ENCODE data around the gene RUNDC1.

The RUNDC1 gene

DNA sequence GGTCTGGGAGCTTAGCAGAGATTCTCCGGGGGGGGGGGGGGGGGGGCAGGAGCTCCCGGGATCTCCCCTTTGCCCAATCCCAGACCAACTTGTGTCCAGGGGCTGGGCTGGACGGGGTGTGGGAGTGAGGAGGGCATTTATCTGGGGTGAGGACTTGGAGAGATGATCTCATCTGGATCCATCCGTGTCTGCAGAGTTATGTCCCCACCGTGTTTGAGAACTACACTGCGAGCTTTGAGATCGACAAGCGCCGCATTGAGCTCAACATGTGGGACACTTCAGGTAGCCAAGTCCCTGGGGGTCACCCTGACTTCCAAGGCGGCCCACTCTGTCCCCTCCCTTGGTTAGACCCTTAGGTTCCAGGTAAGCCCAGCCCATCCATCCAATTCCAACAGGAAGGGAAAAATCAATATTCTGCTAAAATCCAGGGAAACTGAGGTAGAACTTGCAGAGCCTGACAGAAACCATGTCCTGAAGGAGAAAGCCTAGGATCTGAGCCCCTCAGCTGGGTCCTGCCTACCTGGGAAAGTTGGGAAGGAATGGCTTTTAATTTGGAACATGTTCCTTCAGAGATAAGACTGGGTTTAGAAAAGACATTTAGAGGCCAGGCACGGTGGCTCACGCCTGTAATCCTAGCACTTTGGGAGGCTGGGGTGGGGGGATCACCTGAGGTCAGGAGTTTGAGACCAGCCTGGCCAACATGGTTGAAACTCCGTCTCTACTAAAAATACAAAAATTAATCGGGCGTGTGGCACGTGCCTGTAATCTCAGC is 45.6 kb downstream of the RUNDC1 start:
- peak overlapping the region; percentile 76 for H3K4me3 ChIP-seq (ENCODE audit: insufficient read length, low read depth)

DNA sequence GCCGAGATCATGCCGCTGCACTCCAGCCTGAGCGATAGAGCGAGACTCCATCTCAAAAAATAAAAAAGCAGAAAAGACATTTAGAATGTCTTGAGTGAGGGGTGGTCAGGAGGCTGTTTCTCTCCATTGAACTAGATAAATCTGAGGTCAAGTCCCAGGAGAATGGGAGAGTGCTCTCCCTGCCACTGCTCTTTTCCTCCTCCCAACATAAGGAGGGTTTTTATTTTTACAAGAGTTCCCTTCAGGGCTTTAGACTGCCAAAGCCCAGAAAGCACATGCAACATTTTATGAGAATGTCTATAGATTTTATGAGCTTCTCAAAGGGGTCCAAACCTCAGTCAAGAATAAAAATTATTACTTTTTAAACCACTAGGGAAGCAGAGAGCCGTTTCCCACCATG is 46.2 kb downstream of the RUNDC1 start:
- no peak for TF ChIP-seq YY1 (IDR thresholded peaks at IDR 0.05; ENCODE audit: insufficient read depth, insufficient read length)
- no peak for TF ChIP-seq ZNF274 (IDR thresholded peaks at IDR 0.05; ENCODE audit: low read depth, low read length)
- TF ChIP-seq SUZ12 (IDR thresholded peaks at IDR 0.05; ENCODE audit: extremely low read depth, insufficient read depth, insufficient read length): no peak
- H3K9me3 ChIP-seq (ENCODE audit: insufficient read depth, low read length): no peaks in the 10 kb centered on the region
- peaks cover 17% of the 10 kb centered on the region for H3K36me3 ChIP-seq (ENCODE audit: insufficient read depth, insufficient read length, low read length)
- peak overlapping the region; percentile 56 for H3K9ac ChIP-seq (ENCODE audit: insufficient read length, low read depth)
- no peaks in the 10 kb centered on the region for H3K27me3 ChIP-seq (ENCODE audit: insufficient read depth, insufficient read length)
- H3K4me3 ChIP-seq (ENCODE audit: insufficient read length, low read depth): no peak overlapping the region
- peaks cover 23% of the 10 kb centered on the region for H3K4me1 ChIP-seq (ENCODE audit: insufficient read depth, insufficient read length)
- no peak for DNase-seq (ENCODE audit: low read depth, low spot score)

More for the DNA sequence above, 45.6 kb downstream of the RUNDC1 start:
- H3K9ac ChIP-seq (ENCODE audit: insufficient read length, low read depth): peak overlapping the region; percentile 90
- no peaks in the 10 kb centered on the region for H3K27me3 ChIP-seq (ENCODE audit: insufficient read depth, insufficient read length)
- H3K36me3 ChIP-seq (ENCODE audit: insufficient read depth, insufficient read length, low read length): peaks cover 17% of the 10 kb centered on the region
- H3K4me1 ChIP-seq (ENCODE audit: insufficient read depth, insufficient read length): peaks cover 19% of the 10 kb centered on the region
- TF ChIP-seq ZNF274 (IDR thresholded peaks at IDR 0.05; ENCODE audit: low read depth, low read length) (no peak), YY1 (IDR thresholded peaks at IDR 0.05; ENCODE audit: insufficient read depth, insufficient read length) (no peak), SUZ12 (IDR thresholded peaks at IDR 0.05; ENCODE audit: extremely low read depth, insufficient read depth, insufficient read length) (no peak)
- DNase-seq (ENCODE audit: low read depth, low spot score): no peak
- H3K9me3 ChIP-seq (ENCODE audit: insufficient read depth, low read length): no peaks in the 10 kb centered on the region

DNA sequence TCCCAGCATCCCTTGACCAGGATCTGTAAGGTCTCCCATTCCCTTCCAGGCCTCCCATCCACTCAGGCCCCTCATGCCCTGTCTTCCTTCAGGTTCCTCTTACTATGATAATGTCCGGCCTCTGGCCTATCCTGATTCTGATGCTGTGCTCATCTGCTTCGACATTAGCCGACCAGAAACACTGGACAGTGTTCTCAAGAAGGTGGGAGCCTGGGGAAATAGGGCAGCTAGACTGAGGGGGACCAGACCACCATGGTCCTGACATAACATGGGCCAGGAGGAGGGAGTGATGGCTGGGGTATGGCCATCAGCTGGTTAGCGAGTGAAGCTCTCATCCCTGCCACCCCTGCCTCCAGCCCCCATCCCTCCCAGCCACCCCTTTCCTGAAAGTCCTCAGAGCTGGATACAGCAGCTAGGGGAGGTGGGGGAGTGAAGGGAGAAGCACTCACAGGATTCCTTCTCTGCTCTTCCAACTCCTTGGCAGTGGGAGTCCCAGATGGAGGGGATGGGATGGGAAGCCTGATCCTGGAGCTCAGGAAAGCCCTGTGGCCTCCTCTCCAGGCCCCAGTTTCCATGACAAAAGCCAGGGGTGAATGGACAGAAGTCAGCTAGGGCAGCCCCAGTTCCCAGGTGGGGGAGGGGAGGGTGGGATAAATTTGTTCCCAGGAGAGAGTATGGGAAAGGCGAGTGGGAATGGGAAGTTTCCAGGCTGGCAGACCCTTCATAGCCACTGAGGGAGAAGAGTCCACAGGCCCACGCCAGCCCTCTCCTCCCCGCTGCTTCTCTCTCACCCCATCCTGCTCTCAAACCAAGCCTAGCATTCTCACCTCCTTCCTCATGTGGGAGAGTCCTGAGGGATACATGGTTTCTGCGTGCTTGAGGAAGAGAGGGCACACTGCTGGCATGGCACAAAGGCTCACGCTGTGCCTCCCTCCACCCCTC is 47.0 kb downstream of the RUNDC1 start:
- Histone ChIP-seq H3K9ac (ENCODE audit: insufficient read length, low read depth) (peak overlapping the region; percentile 68), H3K27me3 (ENCODE audit: insufficient read depth, insufficient read length) (no peaks in the 10 kb centered on the region), H3K9me3 (ENCODE audit: insufficient read depth, low read length) (no peaks in the 10 kb centered on the region), H3K36me3 (ENCODE audit: insufficient read depth, insufficient read length, low read length) (peaks cover 17% of the 10 kb centered on the region), H3K4me3 (ENCODE audit: insufficient read length, low read depth) (peak overlapping the region; percentile 8), H3K4me1 (ENCODE audit: insufficient read depth, insufficient read length) (peaks cover 23% of the 10 kb centered on the region)
- peak; percentile 77 for DNase-seq (ENCODE audit: low read depth, low spot score)
- no peak for TF ChIP-seq SUZ12 (IDR thresholded peaks at IDR 0.05; ENCODE audit: extremely low read depth, insufficient read depth, insufficient read length)
- no peak for TF ChIP-seq ZNF274 (IDR thresholded peaks at IDR 0.05; ENCODE audit: low read depth, low read length)
- no peak for TF ChIP-seq YY1 (IDR thresholded peaks at IDR 0.05; ENCODE audit: insufficient read depth, insufficient read length)

DNA sequence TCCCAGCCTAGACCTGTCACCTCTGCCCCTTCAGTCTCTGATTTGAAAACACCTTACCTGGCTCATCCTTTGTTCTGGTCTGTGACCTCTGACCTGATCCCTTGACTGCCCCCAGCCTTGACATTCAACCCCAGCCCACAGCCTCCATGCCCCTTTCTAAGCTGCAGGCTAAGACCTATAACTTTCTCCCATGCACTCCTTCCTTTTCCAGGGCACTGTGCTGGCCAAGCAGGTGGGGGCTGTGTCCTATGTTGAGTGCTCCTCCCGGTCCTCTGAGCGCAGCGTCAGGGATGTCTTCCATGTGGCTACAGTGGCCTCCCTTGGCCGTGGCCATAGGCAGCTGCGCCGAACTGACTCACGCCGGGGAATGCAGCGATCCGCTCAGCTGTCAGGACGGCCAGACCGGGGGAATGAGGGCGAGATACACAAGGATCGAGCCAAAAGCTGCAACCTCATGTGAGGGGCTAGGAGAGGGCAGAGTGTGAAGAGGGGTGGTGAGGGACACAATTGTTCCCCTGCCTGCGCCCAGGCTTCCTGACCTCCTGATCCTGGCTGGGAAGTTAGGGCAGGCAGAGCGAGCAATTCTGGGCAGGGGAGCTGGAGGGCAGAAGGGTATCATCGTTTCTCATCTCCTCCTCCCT is 48.0 kb downstream of the RUNDC1 start:
- DNase-seq (ENCODE audit: low read depth, low spot score): no peak
- no peak for TF ChIP-seq ZNF274 (IDR thresholded peaks at IDR 0.05; ENCODE audit: low read depth, low read length)
- no peak for TF ChIP-seq SUZ12 (IDR thresholded peaks at IDR 0.05; ENCODE audit: extremely low read depth, insufficient read depth, insufficient read length)
- TF ChIP-seq YY1 (IDR thresholded peaks at IDR 0.05; ENCODE audit: insufficient read depth, insufficient read length): no peak

DNA sequence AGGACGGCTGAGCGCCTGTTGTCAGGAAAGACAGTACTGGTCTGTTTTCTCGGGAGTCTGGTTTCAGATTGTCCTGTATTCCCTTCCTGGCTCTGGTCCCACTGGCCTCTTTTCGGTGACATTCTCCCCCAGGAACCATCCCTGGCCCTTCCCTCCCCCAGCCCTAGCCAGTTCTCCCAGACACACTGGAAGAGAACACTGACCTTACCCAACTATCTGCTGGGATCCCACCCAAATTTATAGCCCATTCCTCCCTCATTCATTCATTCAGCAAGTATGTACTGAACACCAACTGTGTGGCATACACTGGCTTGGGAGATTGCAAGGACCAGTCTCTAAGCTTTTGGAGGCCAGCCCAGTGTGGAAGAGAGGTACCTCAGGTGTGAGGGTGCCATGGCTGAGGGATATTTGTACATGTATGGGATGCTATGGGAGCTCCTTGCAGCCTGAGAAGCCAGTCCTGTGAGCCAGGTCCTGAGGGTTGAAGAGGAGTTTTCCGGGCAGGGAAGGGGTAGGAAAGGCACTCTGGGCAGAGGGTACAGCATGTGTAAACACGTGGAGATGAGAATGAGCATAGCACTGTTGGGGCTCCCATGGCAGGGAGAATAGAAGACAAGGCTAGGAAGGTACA is 49.9 kb downstream of the RUNDC1 start:
- TF ChIP-seq YY1 (IDR thresholded peaks at IDR 0.05; ENCODE audit: insufficient read depth, insufficient read length): no peak
- no peak for TF ChIP-seq ZNF274 (IDR thresholded peaks at IDR 0.05; ENCODE audit: low read depth, low read length)
- no peak for TF ChIP-seq SUZ12 (IDR thresholded peaks at IDR 0.05; ENCODE audit: extremely low read depth, insufficient read depth, insufficient read length)
- no peaks in the 10 kb centered on the region for H3K27me3 ChIP-seq (ENCODE audit: insufficient read depth, insufficient read length)
- H3K4me1 ChIP-seq (ENCODE audit: insufficient read depth, insufficient read length): peaks cover 33% of the 10 kb centered on the region
- H3K4me3 ChIP-seq (ENCODE audit: insufficient read length, low read depth): no peak overlapping the region
- H3K9me3 ChIP-seq (ENCODE audit: insufficient read depth, low read length): no peaks in the 10 kb centered on the region
- peaks cover 17% of the 10 kb centered on the region for H3K36me3 ChIP-seq (ENCODE audit: insufficient read depth, insufficient read length, low read length)
- no peak for DNase-seq (ENCODE audit: low read depth, low spot score)
- no peak overlapping the region for H3K9ac ChIP-seq (ENCODE audit: insufficient read length, low read depth)

More for the DNA sequence above, 48.0 kb downstream of the RUNDC1 start:
- H3K4me1 ChIP-seq (ENCODE audit: insufficient read depth, insufficient read length): peaks cover 24% of the 10 kb centered on the region
- H3K9me3 ChIP-seq (ENCODE audit: insufficient read depth, low read length): no peaks in the 10 kb centered on the region
- no peaks in the 10 kb centered on the region for H3K27me3 ChIP-seq (ENCODE audit: insufficient read depth, insufficient read length)
- H3K9ac ChIP-seq (ENCODE audit: insufficient read length, low read depth): no peak overlapping the region
- peaks cover 17% of the 10 kb centered on the region for H3K36me3 ChIP-seq (ENCODE audit: insufficient read depth, insufficient read length, low read length)
- H3K4me3 ChIP-seq (ENCODE audit: insufficient read length, low read depth): no peak overlapping the region

DNA sequence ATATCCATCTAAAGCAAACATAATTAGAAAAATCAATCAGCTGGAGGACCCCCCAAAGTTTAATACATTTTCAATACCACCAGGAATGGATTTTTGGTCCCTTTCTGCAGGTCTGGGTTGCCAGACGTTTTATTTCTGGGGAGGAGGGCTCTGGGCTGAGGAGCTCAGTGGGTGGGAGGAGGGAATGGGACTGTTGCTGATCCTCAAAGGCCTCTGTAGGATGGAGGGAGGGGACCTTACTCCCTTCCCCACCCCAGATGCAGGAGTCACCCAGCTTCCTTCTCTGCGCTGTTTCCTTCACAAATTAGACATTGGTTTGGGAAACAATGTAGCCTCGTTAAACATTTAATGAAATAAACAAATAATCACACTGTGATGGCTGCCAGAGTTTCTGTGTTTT is 51.3 kb downstream of the RUNDC1 start:
- Histone ChIP-seq H3K27me3 (ENCODE audit: insufficient read depth, insufficient read length) (no peaks in the 10 kb centered on the region), H3K9ac (ENCODE audit: insufficient read length, low read depth) (no peak overlapping the region), H3K4me1 (ENCODE audit: insufficient read depth, insufficient read length) (peaks cover 33% of the 10 kb centered on the region), H3K9me3 (ENCODE audit: insufficient read depth, low read length) (no peaks in the 10 kb centered on the region), H3K4me3 (ENCODE audit: insufficient read length, low read depth) (no peak overlapping the region), H3K36me3 (ENCODE audit: insufficient read depth, insufficient read length, low read length) (peaks cover 17% of the 10 kb centered on the region)
- no peak for DNase-seq (ENCODE audit: low read depth, low spot score)
- TF ChIP-seq SUZ12 (IDR thresholded peaks at IDR 0.05; ENCODE audit: extremely low read depth, insufficient read depth, insufficient read length): no peak
- no peak for TF ChIP-seq YY1 (IDR thresholded peaks at IDR 0.05; ENCODE audit: insufficient read depth, insufficient read length)
- TF ChIP-seq ZNF274 (IDR thresholded peaks at IDR 0.05; ENCODE audit: low read depth, low read length): no peak

Measured in NT2/D1 (cell line).